Measurements from ENCODE around the gene NPIPA1.
"Not testable (repeated sequence)": the region's sequence is repeated elsewhere in the genome, so short reads cannot be mapped to it uniquely, and the experiment has no call there.

Gene NPIPA1

DNA sequence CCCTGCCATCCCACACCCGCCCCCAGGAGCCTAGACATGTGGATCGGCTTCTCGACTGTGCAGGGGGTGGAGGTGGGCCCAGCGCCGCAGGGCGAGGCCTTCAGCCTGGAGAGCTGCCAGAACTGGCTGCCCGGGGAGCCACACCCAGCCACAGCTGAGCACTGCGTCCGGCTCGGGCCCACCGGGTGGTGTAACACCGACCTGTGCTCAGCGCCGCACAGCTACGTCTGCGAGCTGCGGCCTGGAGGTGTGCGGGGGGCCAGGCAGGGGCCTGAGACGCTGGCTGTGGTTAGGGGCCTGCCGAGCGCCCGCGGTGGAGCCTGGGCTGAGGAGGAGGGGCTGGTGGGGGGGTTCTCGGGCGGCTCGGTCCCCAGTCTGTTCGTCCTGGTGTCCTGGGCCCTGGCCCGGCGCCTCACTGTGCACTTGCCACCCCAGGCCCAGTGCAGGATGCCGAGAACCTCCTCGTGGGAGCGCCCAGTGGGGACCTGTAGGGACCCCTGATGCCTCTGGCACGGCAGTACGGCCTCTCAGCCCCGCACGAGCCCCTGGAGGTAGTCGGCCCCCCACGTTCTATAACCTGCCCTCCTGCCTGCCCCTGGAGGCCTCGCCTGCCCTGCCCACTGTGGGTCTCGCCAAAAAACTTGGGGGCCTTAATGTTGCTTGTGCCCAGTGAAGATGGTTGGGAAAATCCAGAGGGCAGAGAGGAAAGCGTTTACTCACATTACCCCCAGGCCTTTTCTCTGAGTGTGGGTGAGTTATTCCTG, 17.2 kb upstream of the NPIPA1 start:
- not testable (repeated sequence) for H2AFZ ChIP-seq (ENCODE audit: insufficient read depth, low read length, poor library complexity); H3K79me1 ChIP-seq (ENCODE audit: low read length); H3K79me2 ChIP-seq (ENCODE audit: control insufficient read depth, insufficient read depth, low read length, poor library complexity); H3K9me3 ChIP-seq (ENCODE audit: insufficient read depth, low read depth, low read length); H2BK5ac ChIP-seq (ENCODE audit: low read depth, low read length, poor library complexity); H3K36me3 ChIP-seq (ENCODE audit: control insufficient read depth in 1 of 2, insufficient read depth in 2 of 2, low read length in 2 of 2); DNase-seq; H3K9ac ChIP-seq (ENCODE audit: low read length); H4K8ac ChIP-seq (ENCODE audit: low read depth, low read length); H2BK12ac ChIP-seq (ENCODE audit: low read length); H3K4me1 ChIP-seq (ENCODE audit: control insufficient read depth in 1 of 2, insufficient read depth in 2 of 2, low read length in 2 of 2); H3K23ac ChIP-seq (ENCODE audit: low read length); H4K91ac ChIP-seq (ENCODE audit: low read depth, low read length); H3K18ac ChIP-seq (ENCODE audit: low read length); H3K4ac ChIP-seq (ENCODE audit: low read depth, low read length); H4K12ac ChIP-seq (ENCODE audit: low read depth, low read length); H2BK120ac ChIP-seq (ENCODE audit: insufficient read depth, low read length, poor library complexity); H3K27ac ChIP-seq (ENCODE audit: low read depth, low read length); H2AK5ac ChIP-seq (ENCODE audit: low read length); H3K4me2 ChIP-seq (ENCODE audit: low read length); H3K27me3 ChIP-seq (ENCODE audit: insufficient read depth, low read length); H3K4me3 ChIP-seq (ENCODE audit: low read depth, low read length); H3K14ac ChIP-seq (ENCODE audit: low read length)
- WGBS (ENCODE audit: extremely low coverage, insufficient coverage, insufficient read length): no CpG with 5 or more reads among the region's 41 CpGs

DNA sequence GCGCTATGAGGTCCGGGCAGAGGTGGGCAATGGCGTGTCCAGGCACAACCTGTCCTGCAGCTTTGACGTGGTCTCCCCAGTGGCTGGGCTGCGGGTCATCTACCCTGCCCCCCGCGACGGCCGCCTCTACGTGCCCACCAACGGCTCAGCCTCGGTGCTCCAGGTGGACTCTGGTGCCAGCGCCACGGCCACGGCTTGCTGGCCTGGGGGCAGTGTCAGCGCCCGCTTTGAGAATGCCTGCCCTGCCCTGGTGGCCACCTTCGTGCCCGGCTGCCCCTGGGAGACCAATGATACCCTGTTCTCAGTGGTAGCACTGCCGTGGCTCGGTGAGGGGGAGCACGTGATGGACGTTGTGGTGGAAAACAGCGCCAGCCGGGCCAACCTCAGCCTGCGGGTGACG, 15.0 kb upstream of the NPIPA1 start:
- not testable (repeated sequence) for H4K91ac ChIP-seq (ENCODE audit: low read depth, low read length); H3K4ac ChIP-seq (ENCODE audit: low read depth, low read length); H2BK12ac ChIP-seq (ENCODE audit: low read length); H3K14ac ChIP-seq (ENCODE audit: low read length); H3K36me3 ChIP-seq (ENCODE audit: control insufficient read depth in 1 of 2, insufficient read depth in 2 of 2, low read length in 2 of 2); H3K18ac ChIP-seq (ENCODE audit: low read length); H2AK5ac ChIP-seq (ENCODE audit: low read length); H2AFZ ChIP-seq (ENCODE audit: insufficient read depth, low read length, poor library complexity); H3K4me3 ChIP-seq (ENCODE audit: low read depth, low read length); DNase-seq; H2BK5ac ChIP-seq (ENCODE audit: low read depth, low read length, poor library complexity); H3K4me2 ChIP-seq (ENCODE audit: low read length); H3K23ac ChIP-seq (ENCODE audit: low read length); H3K79me2 ChIP-seq (ENCODE audit: control insufficient read depth, insufficient read depth, low read length, poor library complexity); H4K8ac ChIP-seq (ENCODE audit: low read depth, low read length); H3K27me3 ChIP-seq (ENCODE audit: insufficient read depth, low read length); H3K79me1 ChIP-seq (ENCODE audit: low read length); H3K27ac ChIP-seq (ENCODE audit: low read depth, low read length); H3K4me1 ChIP-seq (ENCODE audit: control insufficient read depth in 1 of 2, insufficient read depth in 2 of 2, low read length in 2 of 2); H2BK120ac ChIP-seq (ENCODE audit: insufficient read depth, low read length, poor library complexity); H4K12ac ChIP-seq (ENCODE audit: low read depth, low read length); H3K9ac ChIP-seq (ENCODE audit: low read length); H3K9me3 ChIP-seq (ENCODE audit: insufficient read depth, low read depth, low read length)
- no CpG with 5 or more reads among the region's 27 CpGs for WGBS (ENCODE audit: extremely low coverage, insufficient coverage, insufficient read length)

GRCh38 chr16:14922968-14923367, 14.3 kb upstream of the NPIPA1 start:
- not testable (repeated sequence) for H3K23ac ChIP-seq (ENCODE audit: low read length); H3K4me2 ChIP-seq (ENCODE audit: low read length); H2BK5ac ChIP-seq (ENCODE audit: low read depth, low read length, poor library complexity); H3K9me3 ChIP-seq (ENCODE audit: insufficient read depth, low read depth, low read length); DNase-seq; H2BK12ac ChIP-seq (ENCODE audit: low read length); H3K79me2 ChIP-seq (ENCODE audit: control insufficient read depth, insufficient read depth, low read length, poor library complexity); H2AFZ ChIP-seq (ENCODE audit: insufficient read depth, low read length, poor library complexity); H3K18ac ChIP-seq (ENCODE audit: low read length); H4K8ac ChIP-seq (ENCODE audit: low read depth, low read length); H3K4me1 ChIP-seq (ENCODE audit: control insufficient read depth in 1 of 2, insufficient read depth in 2 of 2, low read length in 2 of 2); H3K27ac ChIP-seq (ENCODE audit: low read depth, low read length); H3K36me3 ChIP-seq (ENCODE audit: control insufficient read depth in 1 of 2, insufficient read depth in 2 of 2, low read length in 2 of 2); H3K27me3 ChIP-seq (ENCODE audit: insufficient read depth, low read length); H3K9ac ChIP-seq (ENCODE audit: low read length); H2AK5ac ChIP-seq (ENCODE audit: low read length); H3K79me1 ChIP-seq (ENCODE audit: low read length); H3K14ac ChIP-seq (ENCODE audit: low read length); H3K4ac ChIP-seq (ENCODE audit: low read depth, low read length); H3K4me3 ChIP-seq (ENCODE audit: low read depth, low read length); H4K91ac ChIP-seq (ENCODE audit: low read depth, low read length); H4K12ac ChIP-seq (ENCODE audit: low read depth, low read length); H2BK120ac ChIP-seq (ENCODE audit: insufficient read depth, low read length, poor library complexity)
- no CpG with 5 or more reads among the region's 16 CpGs for WGBS (ENCODE audit: extremely low coverage, insufficient coverage, insufficient read length)

GRCh38 chr16:14923394-14924088, 13.7 kb upstream of the NPIPA1 start:
- WGBS (ENCODE audit: extremely low coverage, insufficient coverage, insufficient read length): no CpG with 5 or more reads among the region's 31 CpGs
- not testable (repeated sequence) for H3K23ac ChIP-seq (ENCODE audit: low read length)

More at GRCh38 chr16:14923394-14924088, 13.7 kb upstream of the NPIPA1 start:
- not testable (repeated sequence) for H2BK12ac ChIP-seq (ENCODE audit: low read length); H3K4me3 ChIP-seq (ENCODE audit: low read depth, low read length); H3K4me2 ChIP-seq (ENCODE audit: low read length); H3K9me3 ChIP-seq (ENCODE audit: insufficient read depth, low read depth, low read length); H3K36me3 ChIP-seq (ENCODE audit: control insufficient read depth in 1 of 2, insufficient read depth in 2 of 2, low read length in 2 of 2); H3K79me1 ChIP-seq (ENCODE audit: low read length); H3K4ac ChIP-seq (ENCODE audit: low read depth, low read length); H3K9ac ChIP-seq (ENCODE audit: low read length); H4K12ac ChIP-seq (ENCODE audit: low read depth, low read length); H2BK5ac ChIP-seq (ENCODE audit: low read depth, low read length, poor library complexity); H2BK120ac ChIP-seq (ENCODE audit: insufficient read depth, low read length, poor library complexity); H4K91ac ChIP-seq (ENCODE audit: low read depth, low read length); H2AK5ac ChIP-seq (ENCODE audit: low read length); H4K8ac ChIP-seq (ENCODE audit: low read depth, low read length); H3K4me1 ChIP-seq (ENCODE audit: control insufficient read depth in 1 of 2, insufficient read depth in 2 of 2, low read length in 2 of 2); H2AFZ ChIP-seq (ENCODE audit: insufficient read depth, low read length, poor library complexity); H3K27ac ChIP-seq (ENCODE audit: low read depth, low read length); H3K14ac ChIP-seq (ENCODE audit: low read length); H3K18ac ChIP-seq (ENCODE audit: low read length); H3K27me3 ChIP-seq (ENCODE audit: insufficient read depth, low read length); H3K79me2 ChIP-seq (ENCODE audit: control insufficient read depth, insufficient read depth, low read length, poor library complexity)
- DNase-seq: peak in 1 of 2 donors; percentile 0
